PC-3 (cell line): ENCODE measurements around the gene NSG2. TPM values are rescaled to one million over a fixed set of nuclear protein-coding genes. Genes with fewer than 3 reads are reported as not detected.

ENCODE experiments used
- ATAC-seq: fragments of 200-7000 bp; cut with Tn5 transposase; 2 replicates; pipeline ENCODE4 v1.9.1; 2020; ENCODE audit warnings: mild to moderate bottlenecking, moderate library complexity
- BruUV-seq: library from RNA; stranded (reverse); fragments of 400-500 nt; replicated peaks from 2 replicates; lab custom pipeline; 2021; lab: Mats Ljungman, UMichigan
- CTCF ChIA-PET: fragments of 300-600 bp; sonication (Branson Sonifier 250); formaldehyde crosslinking; loops from one replicate; lab custom pipeline; 2022; ENCODE audit warnings: antibody characterized with exemption; lab: Charles Lee
- POLR2A ChIA-PET: fragments of 300-600 bp; sonication (Branson Sonifier 250); formaldehyde crosslinking; loops from one replicate; lab custom pipeline; 2022; ENCODE audit warnings: antibody characterized with exemption; ENCODE audit not compliant: unreplicated experiment; lab: Charles Lee
- DNase-seq: peaks from one replicate; pipeline ENCODE4 v3.0.0-alpha.2; 2015
- H2AFZ ChIP-seq: fragments of 300-600 bp; sonication (generic); 2 replicates; pipeline ENCODE4 v1.6.0; 2016; ENCODE audit warnings: antibody characterized with exemption, low read length
- H3F3A ChIP-seq: fragments of 300-600 bp; sonication (generic); one replicate; pipeline ENCODE4 v1.6.0; 2017; ENCODE audit warnings: antibody characterized with exemption, low read length, control low read depth, mild to moderate bottlenecking; ENCODE audit not compliant: unreplicated experiment
- H3K27ac ChIP-seq: fragments of 300-600 bp; sonication (generic); 2 replicates; pipeline ENCODE4 v1.5.1; 2016; ENCODE audit warnings: mild to moderate bottlenecking, low read length
- H3K27me3 ChIP-seq: fragments of 300-600 bp; sonication (generic); 2 replicates; pipeline ENCODE4 v1.6.1; 2016; ENCODE audit warnings: low read length, mixed read lengths
- H3K36me3 ChIP-seq: fragments of 300-600 bp; sonication (generic); 2 replicates; pipeline ENCODE4 v1.6.1; 2016; ENCODE audit warnings: low read depth, mixed run types, low read length, mixed read lengths
- H3K4me1 ChIP-seq: fragments of 300-600 bp; sonication (generic); 2 replicates; pipeline ENCODE4 v1.5.1; 2016; ENCODE audit warnings: low read length; ENCODE audit not compliant: insufficient read depth
- H3K4me2 ChIP-seq: fragments of 300-600 bp; sonication (generic); 2 replicates; pipeline ENCODE4 v1.6.0; 2016; ENCODE audit warnings: low read length
- H3K4me3 ChIP-seq: fragments of 300-600 bp; sonication (generic); 2 replicates; pipeline ENCODE4 v1.5.1; 2016; ENCODE audit warnings: mild to moderate bottlenecking, low read length, mixed read lengths
- H3K79me2 ChIP-seq: fragments of 300-600 bp; sonication (generic); 2 replicates; pipeline ENCODE4 v1.6.1; 2017; ENCODE audit warnings: low read length, mixed read lengths
- H3K9ac ChIP-seq: fragments of 300-600 bp; sonication (generic); 2 replicates; pipeline ENCODE4 v1.6.0; 2016; ENCODE audit warnings: mild to moderate bottlenecking, low read length
- H3K9me2 ChIP-seq: fragments of 300-600 bp; sonication (generic); replicated peaks from 2 replicates; pipeline ENCODE4 v1.6.1; 2016; ENCODE audit warnings: mixed run types, low read length, mixed read lengths
- H3K9me3 ChIP-seq: fragments of 300-600 bp; sonication (generic); 2 replicates; pipeline ENCODE4 v1.6.1; 2016; ENCODE audit warnings: low read length, mixed read lengths
- H4K20me1 ChIP-seq: fragments of 300-600 bp; sonication (generic); 2 replicates; pipeline ENCODE4 v1.6.1; 2016; ENCODE audit warnings: low read length, mixed read lengths
- CTCF ChIP-seq: fragments of 300-600 bp; sonication (generic); conservative IDR thresholded peaks from 2 replicates; pipeline ENCODE4 v1.5.1; 2017; ENCODE audit warnings: antibody characterized with exemption, low read depth, mild to moderate bottlenecking, low read length
- EZH2 ChIP-seq: fragments of 300-600 bp; sonication (generic); IDR thresholded peaks from one replicate; pipeline ENCODE4 v1.6.1; 2017; ENCODE audit warnings: antibody characterized with exemption, mild to moderate bottlenecking, low read length; ENCODE audit not compliant: unreplicated experiment
- EZH2phosphoT487 ChIP-seq: fragments of 300-600 bp; sonication (generic); IDR thresholded peaks from 2 replicates; pipeline ENCODE4 v1.6.1; 2018; ENCODE audit warnings: mild to moderate bottlenecking, antibody characterized with exemption, low read length, borderline replicate concordance
- intact Hi-C: fragments of 100-400 bp; cut with micrococcal nuclease; formaldehyde crosslinking; loops from 2 replicates; pipeline ENCODE4 v1.9.0; 2023
- total RNA-seq: library from RNA; depleted of rRNA; stranded (reverse); fragments of >200 nt; gene quantifications from 2 replicates; pipeline ENCODE4 v1.2.3, GENCODE V29; 2014

NSG2 gene
- total RNA-seq, 1 experiment from 2014 or later, result 0.07 TPM

- CTCF ChIA-PET, result no interaction called here
- H3K36me3 ChIP-seq, result no peaks in the 10 kb centered on the region
- no peak overlapping the region for H2AFZ ChIP-seq
- no peak overlapping the region for H3K4me2 ChIP-seq
- H3K9me3 ChIP-seq, result no peaks in the 10 kb centered on the region
- no peaks in the 10 kb centered on the region for H3F3A ChIP-seq
- ATAC-seq, result no peak
- H4K20me1 ChIP-seq, result no peaks in the 10 kb centered on the region
- H3K9me2 ChIP-seq, result no peaks in the 10 kb centered on the region
- H3K27me3 ChIP-seq, result peaks cover 82% of the 10 kb centered on the region
- H3K79me2 ChIP-seq, result no peaks in the 10 kb centered on the region
- no peak overlapping the region for H3K27ac ChIP-seq
- POLR2A ChIA-PET, result no interaction called here
- DNase-seq, result no peak
- H3K4me3 ChIP-seq, result no peak overlapping the region
- intact Hi-C loops, result no loop called here
- no peaks in the 10 kb centered on the region for H3K4me1 ChIP-seq
- TF ChIP-seq EZH2phosphoT487, result no peak
- no peak for TF ChIP-seq EZH2
- no peak for TF ChIP-seq CTCF
- BruUV-seq, result no TSS peak
- H3K9ac ChIP-seq, result no peak overlapping the region
Observed at GRCh38 chr5:174141398-174141797, 95.9 kb downstream of the NSG2 start.

GRCh38 chr5:174145091-174145490, 99.6 kb downstream of the NSG2 start:
- CTCF ChIA-PET, result no interaction called here
- H3K27me3 ChIP-seq, result peaks cover 53% of the 10 kb centered on the region
- no peak overlapping the region for H3K9ac ChIP-seq
- no peak overlapping the region for H3K4me3 ChIP-seq
- no peak for TF ChIP-seq EZH2
- TF ChIP-seq CTCF, result no peak
- TF ChIP-seq EZH2phosphoT487, result no peak
- POLR2A ChIA-PET, result no interaction called here
- no peak overlapping the region for H3K27ac ChIP-seq
- BruUV-seq, result no TSS peak
- no peaks in the 10 kb centered on the region for H3K36me3 ChIP-seq
- no peak overlapping the region for H2AFZ ChIP-seq
- H3K9me2 ChIP-seq, result no peaks in the 10 kb centered on the region
- DNase-seq (no peak), ATAC-seq (no peak)
- no peaks in the 10 kb centered on the region for H4K20me1 ChIP-seq
- intact Hi-C loops, result no loop called here
- no peaks in the 10 kb centered on the region for H3K4me1 ChIP-seq
- H3K79me2 ChIP-seq, result no peaks in the 10 kb centered on the region
- no peak overlapping the region for H3K4me2 ChIP-seq
- no peaks in the 10 kb centered on the region for H3F3A ChIP-seq
- no peaks in the 10 kb centered on the region for H3K9me3 ChIP-seq

- Histone ChIP-seq H3K4me3 (no peak overlapping the region), H3K4me2 (no peak overlapping the region), H3K9ac (no peak overlapping the region), H3K79me2 (no peaks in the 10 kb centered on the region), H3K27me3 (peaks cover 54% of the 10 kb centered on the region), H3K36me3 (no peaks in the 10 kb centered on the region), H4K20me1 (no peaks in the 10 kb centered on the region), H3K4me1 (no peaks in the 10 kb centered on the region), H3K9me3 (no peaks in the 10 kb centered on the region), H2AFZ (no peak overlapping the region), H3K27ac (no peak overlapping the region), H3F3A (no peaks in the 10 kb centered on the region), H3K9me2 (no peaks in the 10 kb centered on the region)
- ATAC-seq (no peak), DNase-seq (peak; percentile 16)
- TF ChIP-seq EZH2 (no peak), CTCF (no peak), EZH2phosphoT487 (no peak)
- ChIA-PET CTCF (no interaction called here), POLR2A (no interaction called here)
- intact Hi-C loops, result no loop called here
- no TSS peak for BruUV-seq
Observed at GRCh38 chr5:174145821-174146220, 100.3 kb downstream of the NSG2 start.
